HepG2 (cell line): ENCODE measurements around the gene ELL. TPM values are rescaled to one million over a fixed set of nuclear protein-coding genes. Genes with fewer than 3 reads are reported as not detected.

ENCODE experiments used
- CBX5 ChIP-seq: sonication (generic); formaldehyde crosslinking; IDR thresholded peaks from 2 replicates; pipeline ENCODE4 v1.4.0; 2020; ENCODE audit warnings: missing genetic modification reagents, borderline replicate concordance
- EHMT2 ChIP-seq: fragments of 200-600 bp; sonication (generic); IDR thresholded peaks from 2 replicates; pipeline ENCODE4 v1.7.0; 2017; ENCODE audit warnings: antibody characterized with exemption, low read depth, low read length, borderline replicate concordance
- ELF3 ChIP-seq: IDR thresholded peaks from 2 replicates; pipeline ENCODE4 v1.6.1; 2016; ENCODE audit warnings: missing genetic modification reagents, missing compliant biosample characterization
- ESRRA ChIP-seq: sonication (generic); formaldehyde crosslinking; IDR thresholded peaks from 2 replicates; pipeline ENCODE4 v1.5.1; 2020; ENCODE audit warnings: mild to moderate bottlenecking, low read depth, missing genetic modification reagents
- FOXP1 ChIP-seq, 2 experiments: fragments of 450-650 bp in 1 of 2; IDR thresholded peaks; 2 replicates each; pipeline ENCODE4 v1.6.1; 2017 to 2018; ENCODE audit warnings: antibody characterized with exemption in 1 of 2
- HOXA3 ChIP-seq: sonication (generic); formaldehyde crosslinking; IDR thresholded peaks from 2 replicates; pipeline ENCODE4 v1.5.0; 2020; ENCODE audit warnings: missing genetic modification reagents
- NCOR1 ChIP-seq: fragments of 200-600 bp; sonication (generic); IDR thresholded peaks from 2 replicates; pipeline ENCODE4 v1.7.0; 2017; ENCODE audit warnings: antibody characterized with exemption, low read length, borderline replicate concordance
- NFE2L1 ChIP-seq: sonication (generic); formaldehyde crosslinking; IDR thresholded peaks from 2 replicates; pipeline ENCODE4 v1.4.0; 2020; ENCODE audit warnings: missing genetic modification reagents, mild to moderate bottlenecking, borderline replicate concordance
- NR2F6 ChIP-seq, 2 experiments: IDR thresholded peaks; 2 replicates each; pipeline ENCODE4 v1.6.1; 2016; ENCODE audit warnings: antibody characterized with exemption in 1 of 2, mild to moderate bottlenecking in 1 of 2
- PAX8 ChIP-seq: sonication (generic); formaldehyde crosslinking; IDR thresholded peaks from 2 replicates; pipeline ENCODE4 v1.8.0; 2022; ENCODE audit warnings: mild to moderate bottlenecking, missing genetic modification reagents, borderline replicate concordance
- PHB2 ChIP-seq: fragments of 450-650 bp; IDR thresholded peaks from 2 replicates; pipeline ENCODE4 v1.6.1; 2018; ENCODE audit not compliant: partially characterized antibody
- SATB2 ChIP-seq: sonication (generic); formaldehyde crosslinking; IDR thresholded peaks from 2 replicates; pipeline ENCODE4 v1.5.0; 2020; ENCODE audit warnings: missing genetic modification reagents
- ZNF34 ChIP-seq: sonication (generic); formaldehyde crosslinking; IDR thresholded peaks from 2 replicates; pipeline ENCODE4 v1.4.0; 2020; ENCODE audit warnings: mild to moderate bottlenecking, missing genetic modification reagents, borderline replicate concordance
- ZNF432 ChIP-seq: sonication (generic); formaldehyde crosslinking; IDR thresholded peaks from 2 replicates; pipeline ENCODE4 v1.5.0; 2020; ENCODE audit warnings: missing genetic modification reagents, mild to moderate bottlenecking, borderline replicate concordance
- ZNF562 ChIP-seq: sonication (generic); formaldehyde crosslinking; IDR thresholded peaks from 2 replicates; pipeline ENCODE4 v1.8.0; 2022; ENCODE audit warnings: missing genetic modification reagents, borderline replicate concordance
- ZNF792 ChIP-seq: IDR thresholded peaks from 2 replicates; pipeline ENCODE4 v1.6.1; 2016
- ZNF83 ChIP-seq: sonication (generic); formaldehyde crosslinking; IDR thresholded peaks from 2 replicates; pipeline ENCODE4 v1.4.0; 2020; ENCODE audit warnings: missing genetic modification reagents, mild to moderate bottlenecking, borderline replicate concordance
- polyA plus RNA-seq, 8 experiments: library from polyadenylated mRNA; depleted of rRNA in 3 of 8; stranded (reverse) in 7 of 8; unstranded in 1 of 8; fragments of >200 nt; fragmentation: Illumina TruSeq in 4 of 8; extraction: Trizol in 4 of 8; gene quantifications; 2 replicates each; pipeline versions ENCODE4 v1.2.1 to v1.2.3, GENCODE V29; 2011 to 2016; ENCODE audit warnings: low read depth in 4 of 8, missing spikeins in 1 of 8, mixed read lengths in 1 of 8; ENCODE audit not compliant: insufficient read depth in 1 of 8
- total RNA-seq, 5 experiments: library from RNA; depleted of rRNA; stranded (reverse); fragments of >200 nt; fragmentation: Illumina TruSeq; extraction: Trizol; gene quantifications; 2 replicates each; pipeline ENCODE4 v1.2.3, GENCODE V29; 2016; ENCODE audit warnings: low read depth in 1 of 5
- TF ChIP-seq, protein P1 (sequence below): IDR thresholded peaks from 2 replicates; pipeline ENCODE4 v1.6.1; 2016; ENCODE audit warnings: missing compliant biosample characterization, missing genetic modification reagents, borderline replicate concordance
- TF ChIP-seq, protein P2 (sequence below): sonication (generic); formaldehyde crosslinking; IDR thresholded peaks from 2 replicates; pipeline ENCODE4 v1.5.0; 2020; ENCODE audit warnings: missing genetic modification reagents
- TF ChIP-seq, protein P3 (sequence below): sonication (generic); formaldehyde crosslinking; IDR thresholded peaks from 2 replicates; pipeline ENCODE4 v1.5.1; 2020; ENCODE audit warnings: mild to moderate bottlenecking, missing genetic modification reagents, borderline replicate concordance

Gene ELL
- total and polyA plus RNA-seq, 2 of the 13 experiments (the other 11 are each of a cell fraction or from before 2014, with no cell fraction given) = 3.7 to 5.4 TPM

DNA sequence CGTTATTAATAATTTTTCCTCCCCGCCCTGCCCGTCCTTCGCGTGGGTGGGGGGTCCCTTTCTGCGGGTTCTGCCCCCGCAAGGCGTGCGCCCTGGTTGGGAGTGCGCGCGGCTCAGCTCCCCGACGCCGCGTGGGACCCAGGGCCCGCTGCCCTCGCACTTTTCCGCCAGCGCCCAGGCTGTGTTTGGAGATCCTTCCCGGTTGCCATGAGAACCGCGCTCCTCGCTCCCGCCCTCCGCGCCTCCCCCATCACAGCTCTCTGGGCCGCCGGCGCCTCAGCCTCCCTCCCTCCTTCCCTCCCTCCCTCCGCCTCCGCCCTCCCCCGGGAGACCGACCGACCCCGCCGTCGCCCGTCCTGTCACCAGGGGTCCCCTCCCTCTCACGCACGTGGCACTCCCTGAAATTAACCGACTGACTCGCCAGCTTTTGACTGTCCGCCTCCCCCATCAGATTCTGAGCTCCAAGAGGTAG, 105.1 kb downstream of the ELL start (continued):
- TF ChIP-seq ZNF792 (CRISPR knock-in tag) = no peak
- no peak for TF ChIP-seq ZNF83 (CRISPR knock-in tag)
- TF ChIP-seq, protein P1, sequence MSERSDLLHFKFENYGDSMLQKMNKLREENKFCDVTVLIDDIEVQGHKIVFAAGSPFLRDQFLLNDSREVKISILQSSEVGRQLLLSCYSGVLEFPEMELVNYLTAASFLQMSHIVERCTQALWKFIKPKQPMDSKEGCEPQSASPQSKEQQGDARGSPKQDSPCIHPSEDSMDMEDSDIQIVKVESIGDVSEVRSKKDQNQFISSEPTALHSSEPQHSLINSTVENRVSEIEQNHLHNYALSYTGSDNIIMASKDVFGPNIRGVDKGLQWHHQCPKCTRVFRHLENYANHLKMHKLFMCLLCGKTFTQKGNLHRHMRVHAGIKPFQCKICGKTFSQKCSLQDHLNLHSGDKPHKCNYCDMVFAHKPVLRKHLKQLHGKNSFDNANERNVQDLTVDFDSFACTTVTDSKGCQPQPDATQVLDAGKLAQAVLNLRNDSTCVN = no peak; the same call in 1 of the 2 replicates
- no peak for TF ChIP-seq ZNF34
- no peak for TF ChIP-seq EHMT2
- no peak for TF ChIP-seq NFE2L1 (CRISPR knock-in tag)
- no peak for TF ChIP-seq CBX5 (CRISPR knock-in tag)
- TF ChIP-seq PHB2 = no peak
- TF ChIP-seq ZNF432 (CRISPR knock-in tag) = no peak
- no peak for TF ChIP-seq FOXP1 (IDR thresholded peaks at IDR 0.05)
- no peak for TF ChIP-seq FOXP1 (CRISPR knock-in tag; IDR thresholded peaks at IDR 0.05)
- TF ChIP-seq NCOR1 = no peak
- TF ChIP-seq ELF3 (CRISPR knock-in tag) = no peak
- TF ChIP-seq, protein P2, sequence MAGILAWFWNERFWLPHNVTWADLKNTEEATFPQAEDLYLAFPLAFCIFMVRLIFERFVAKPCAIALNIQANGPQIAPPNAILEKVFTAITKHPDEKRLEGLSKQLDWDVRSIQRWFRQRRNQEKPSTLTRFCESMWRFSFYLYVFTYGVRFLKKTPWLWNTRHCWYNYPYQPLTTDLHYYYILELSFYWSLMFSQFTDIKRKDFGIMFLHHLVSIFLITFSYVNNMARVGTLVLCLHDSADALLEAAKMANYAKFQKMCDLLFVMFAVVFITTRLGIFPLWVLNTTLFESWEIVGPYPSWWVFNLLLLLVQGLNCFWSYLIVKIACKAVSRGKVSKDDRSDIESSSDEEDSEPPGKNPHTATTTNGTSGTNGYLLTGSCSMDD = no peak
- TF ChIP-seq PAX8 (CRISPR knock-in tag) = no peak
- no peak for TF ChIP-seq ESRRA (CRISPR knock-in tag)
- no peak for TF ChIP-seq SATB2 (CRISPR knock-in tag)
- TF ChIP-seq, protein P3, sequence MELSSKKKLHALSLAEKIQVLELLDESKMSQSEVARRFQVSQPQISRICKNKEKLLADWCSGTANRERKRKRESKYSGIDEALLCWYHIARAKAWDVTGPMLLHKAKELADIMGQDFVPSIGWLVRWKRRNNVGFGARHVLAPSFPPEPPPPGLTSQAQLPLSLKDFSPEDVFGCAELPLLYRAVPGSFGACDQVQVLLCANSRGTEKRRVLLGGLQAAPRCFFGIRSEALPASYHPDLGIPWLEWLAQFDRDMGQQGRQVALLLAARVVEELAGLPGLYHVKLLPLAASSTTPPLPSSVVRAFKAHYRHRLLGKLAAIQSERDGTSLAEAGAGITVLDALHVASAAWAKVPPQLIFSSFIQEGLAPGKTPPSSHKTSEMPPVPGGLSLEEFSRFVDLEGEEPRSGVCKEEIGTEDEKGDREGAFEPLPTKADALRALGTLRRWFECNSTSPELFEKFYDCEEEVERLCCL (CRISPR knock-in tag) = no peak
- TF ChIP-seq HOXA3 (CRISPR knock-in tag) = peak; percentile 64
- TF ChIP-seq NR2F6 (IDR thresholded peaks at IDR 0.05) = no peak
- TF ChIP-seq NR2F6 (CRISPR knock-in tag; IDR thresholded peaks at IDR 0.05) = no peak
- no peak for TF ChIP-seq ZNF562
